ENCODE results near the gene RBM28. TPM values are rescaled to one million over a fixed set of nuclear protein-coding genes. Genes with fewer than 3 reads are reported as not detected.
A peak's percentile ranks its signal among the peaks of the same experiment; 100 is the strongest.

The RBM28 gene
- total RNA-seq, 1 experiment from 2014 or later = 49.3 TPM

GRCh38 chr7:128259131-128260061 is 84.3 kb downstream of the RBM28 start:
- H3K9me3 Mint-ChIP-seq (ENCODE audit: low read depth, unreplicated experiment) = no peaks in the 10 kb centered on the region
- H3K27me3 Mint-ChIP-seq (ENCODE audit: unreplicated experiment) = no peaks in the 10 kb centered on the region
- peaks cover 8% of the 10 kb centered on the region for H3K36me3 Mint-ChIP-seq (ENCODE audit: insufficient read depth, unreplicated experiment)
- no peak for TF ChIP-seq CTCF (IDR thresholded peaks at IDR 0.05; ENCODE audit: unreplicated experiment)
- H3K27ac Mint-ChIP-seq (ENCODE audit: unreplicated experiment) = peak overlapping the region; percentile 13
- peaks cover 32% of the 10 kb centered on the region for H3K4me1 Mint-ChIP-seq (ENCODE audit: low read depth, unreplicated experiment)
- peak overlapping the region; percentile 27 for H3K4me3 Mint-ChIP-seq (ENCODE audit: low read depth, unreplicated experiment)
- CTCF ChIA-PET = interaction anchor here (0.6 kb wide), 1 partner anchor 17 kb away, joined by 3 read pairs; no protein-coding TSS in a partner anchor
- DNase-seq = peak; percentile 86
- no TSS peak for BruUV-seq (replicated peaks)
- intact Hi-C loops (cut with micrococcal nuclease; ENCODE audit: unreplicated experiment) = no loop called here

- Mint-ChIP-seq H3K9me3 (ENCODE audit: low read depth, unreplicated experiment) (no peaks in the 10 kb centered on the region), H3K27ac (ENCODE audit: unreplicated experiment) (peak overlapping the region; percentile 71), H3K27me3 (ENCODE audit: unreplicated experiment) (no peaks in the 10 kb centered on the region), H3K36me3 (ENCODE audit: insufficient read depth, unreplicated experiment) (peaks cover 8% of the 10 kb centered on the region), H3K4me1 (ENCODE audit: low read depth, unreplicated experiment) (peaks cover 32% of the 10 kb centered on the region), H3K4me3 (ENCODE audit: low read depth, unreplicated experiment) (no peak overlapping the region)
- no peak for TF ChIP-seq CTCF (IDR thresholded peaks at IDR 0.05; ENCODE audit: unreplicated experiment)
- no peak for DNase-seq
- intact Hi-C loops (cut with micrococcal nuclease; ENCODE audit: unreplicated experiment) = no loop called here
- CTCF ChIA-PET = no interaction called here
- no TSS peak for BruUV-seq (replicated peaks)
Measured at GRCh38 chr7:128257458-128257857, 86.2 kb downstream of the RBM28 start.

GRCh38 chr7:128255271-128255670 is 88.4 kb downstream of the RBM28 start:
- intact Hi-C loops (cut with micrococcal nuclease; ENCODE audit: unreplicated experiment) = no loop called here
- Mint-ChIP-seq H3K9me3 (ENCODE audit: low read depth, unreplicated experiment) (no peaks in the 10 kb centered on the region), H3K36me3 (ENCODE audit: insufficient read depth, unreplicated experiment) (peaks cover 8% of the 10 kb centered on the region), H3K4me1 (ENCODE audit: low read depth, unreplicated experiment) (peaks cover 30% of the 10 kb centered on the region), H3K27me3 (ENCODE audit: unreplicated experiment) (peaks cover 12% of the 10 kb centered on the region), H3K4me3 (ENCODE audit: low read depth, unreplicated experiment) (no peak overlapping the region), H3K27ac (ENCODE audit: unreplicated experiment) (no peak overlapping the region)
- CTCF ChIA-PET = no interaction called here
- no peak for TF ChIP-seq CTCF (IDR thresholded peaks at IDR 0.05; ENCODE audit: unreplicated experiment)
- no TSS peak for BruUV-seq (replicated peaks)
- no peak for DNase-seq

- CTCF ChIA-PET = interaction anchor here (0.6 kb wide), 1 partner anchor 16 kb away, joined by 3 read pairs; no protein-coding TSS in a partner anchor
- intact Hi-C loops (cut with micrococcal nuclease; ENCODE audit: unreplicated experiment) = no loop called here
Measured at GRCh38 chr7:128254470-128254869, 89.2 kb downstream of the RBM28 start.

More at GRCh38 chr7:128254470-128254869, 89.2 kb downstream of the RBM28 start:
- Mint-ChIP-seq H3K4me3 (ENCODE audit: low read depth, unreplicated experiment) (no peak overlapping the region), H3K27me3 (ENCODE audit: unreplicated experiment) (peaks cover 19% of the 10 kb centered on the region), H3K9me3 (ENCODE audit: low read depth, unreplicated experiment) (no peaks in the 10 kb centered on the region), H3K36me3 (ENCODE audit: insufficient read depth, unreplicated experiment) (peaks cover under 1% of the 10 kb centered on the region), H3K27ac (ENCODE audit: unreplicated experiment) (no peak overlapping the region), H3K4me1 (ENCODE audit: low read depth, unreplicated experiment) (peaks cover 22% of the 10 kb centered on the region)
- no peak for TF ChIP-seq CTCF (IDR thresholded peaks at IDR 0.05; ENCODE audit: unreplicated experiment)
- no TSS peak for BruUV-seq (replicated peaks)
- no peak for DNase-seq
